Measurements from ENCODE around the gene TNS3. TPM values are rescaled to one million over a fixed set of nuclear protein-coding genes. Genes with fewer than 3 reads are reported as not detected.

The TNS3 gene
- total and polyA plus RNA-seq, 10 of the 15 experiments (the other 5 are each of a cell fraction or from before 2014, with no cell fraction given), result 0.27 to 2.7 (median 0.79) TPM

DNA sequence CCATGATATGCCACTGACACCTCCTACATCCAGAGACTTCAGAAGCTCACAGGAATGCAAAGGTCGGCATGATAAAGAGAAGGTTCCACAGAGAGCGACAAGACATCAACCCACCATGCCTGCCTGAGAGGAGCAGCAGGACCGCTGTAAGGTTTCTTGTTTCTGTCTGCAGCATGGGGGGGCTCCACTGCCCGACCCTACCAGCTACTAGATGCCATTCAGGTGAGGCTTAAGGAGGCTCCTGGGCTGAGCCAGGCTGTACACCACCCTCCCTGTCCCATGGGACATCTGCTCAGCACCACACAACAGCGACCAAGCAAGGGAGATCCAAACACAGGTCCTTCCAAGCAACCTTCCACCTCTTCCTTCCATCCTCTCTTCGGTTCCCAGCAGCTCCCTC lies 234.6 kb downstream of the TNS3 start (continued):
- TF ChIP-seq, protein P1, sequence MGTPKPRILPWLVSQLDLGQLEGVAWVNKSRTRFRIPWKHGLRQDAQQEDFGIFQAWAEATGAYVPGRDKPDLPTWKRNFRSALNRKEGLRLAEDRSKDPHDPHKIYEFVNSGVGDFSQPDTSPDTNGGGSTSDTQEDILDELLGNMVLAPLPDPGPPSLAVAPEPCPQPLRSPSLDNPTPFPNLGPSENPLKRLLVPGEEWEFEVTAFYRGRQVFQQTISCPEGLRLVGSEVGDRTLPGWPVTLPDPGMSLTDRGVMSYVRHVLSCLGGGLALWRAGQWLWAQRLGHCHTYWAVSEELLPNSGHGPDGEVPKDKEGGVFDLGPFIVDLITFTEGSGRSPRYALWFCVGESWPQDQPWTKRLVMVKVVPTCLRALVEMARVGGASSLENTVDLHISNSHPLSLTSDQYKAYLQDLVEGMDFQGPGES (IDR thresholded peaks at IDR 0.05), result no peak

GRCh38 chr7:47346377-47346914 lies 235.5 kb downstream of the TNS3 start:
- Histone ChIP-seq H3K27me3 (replicated peaks in 1 of 2; ENCODE audit: control insufficient read depth in 2 of 2, insufficient read depth in 2 of 2, low read length in 1 of 2) (no peaks in the 10 kb centered on the region), H3K4me1 (ENCODE audit: control insufficient read depth, insufficient read depth, low read length) (no peaks in the 10 kb centered on the region), H4K20me1 (ENCODE audit: control insufficient read depth, insufficient read depth) (no peaks in the 10 kb centered on the region), H3K79me2 (ENCODE audit: control insufficient read depth, insufficient read depth, low read length) (no peaks in the 10 kb centered on the region), H3K9me3 (replicated peaks; ENCODE audit: control insufficient read depth, insufficient read depth, low read length) (no peaks in the 10 kb centered on the region), H3K36me3 (ENCODE audit: control insufficient read depth in 2 of 2, insufficient read depth in 2 of 2, low read length in 1 of 2) (no peaks in the 10 kb centered on the region), H3K9ac (ENCODE audit: control insufficient read depth, insufficient read depth, low read length) (no peak overlapping the region), H3K4me2 (ENCODE audit: control insufficient read depth, insufficient read depth) (no peak overlapping the region), H2AFZ (ENCODE audit: control insufficient read depth, low read depth, low read length) (no peak overlapping the region), H3K4me3 (no peak overlapping the region), H3K27ac (ENCODE audit: control insufficient read depth, insufficient read depth) (no peak overlapping the region)
- RAD21 ChIA-PET (ENCODE audit: unreplicated experiment), result no interaction called here
- intact Hi-C loops (cut with micrococcal nuclease; ENCODE audit: unreplicated experiment) (no loop called here), in situ Hi-C loops (cut with MboI) (no loop called here)
- no peak for ATAC-seq
- 55% methylated on average over 6 of the region's 7 CpGs for WGBS (ENCODE audit: insufficient coverage, insufficient replicate concordance, low lambda C conversion rate, missing lambda C conversion rate)
- CTCF ChIA-PET, result interaction anchor here (1.1 kb wide), 1 partner anchor 473 kb away, joined by 3 read pairs; no protein-coding TSS in a partner anchor
- TF ChIP-seq ETV6 (conservative IDR thresholded peaks at IDR 0.05 in 1 of 2, IDR thresholded peaks at IDR 0.05 in 1 of 2; ENCODE audit: borderline replicate concordance in 1 of 2, low read depth in 1 of 2), result no peak
- TF ChIP-seq MEF2A (IDR thresholded peaks at IDR 0.05; ENCODE audit: insufficient read depth, low read depth, low read length), result no peak
- no peak for TF ChIP-seq CHD4 (IDR thresholded peaks at IDR 0.05)
- TF ChIP-seq ZNF622 (IDR thresholded peaks at IDR 0.05), result no peak
- TF ChIP-seq GABPA (IDR thresholded peaks at IDR 0.05; ENCODE audit: low read depth), result no peak
- TF ChIP-seq TARDBP (IDR thresholded peaks at IDR 0.05; ENCODE audit: borderline replicate concordance), result no peak
- no TSS peak for BruUV-seq (replicated peaks)
- POLR2A ChIA-PET, result no interaction called here
- DNase-seq (ENCODE audit: low read depth, low spot score), result no peak
- SMC1A ChIA-PET (ENCODE audit: uncharacterized antibody, unreplicated experiment), result no interaction called here
- FAIRE-seq, result no peak

Measured in GM12878 (cell line).